NB4 (cell line): Measurements from ENCODE around the gene B3GALT4.

Experiments
- MYC ChIP-seq: IDR thresholded peaks from 2 replicates; pipeline ENCODE4 v1.6.1; 2011; ENCODE audit warnings: low read depth, low read length
- POLR2A ChIP-seq: IDR thresholded peaks from 2 replicates; pipeline ENCODE4 v1.6.1; 2011; ENCODE audit warnings: mild to moderate bottlenecking; ENCODE audit not compliant: insufficient read length; ENCODE audit errors: extremely low read depth
- TF ChIP-seq, protein P1 (sequence below): IDR thresholded peaks from one replicate; pipeline ENCODE4 v1.5.1; 2012; ENCODE audit warnings: low read depth, low read length
- TF ChIP-seq, protein P2 (sequence below): IDR thresholded peaks from 2 replicates; pipeline ENCODE4 v1.6.1; 2011; ENCODE audit warnings: low read depth, low read length

GRCh38 chr6:33249732-33250630 is 26.9 kb upstream of the B3GALT4 start:
- TF ChIP-seq POLR2A (no peak), MYC (no peak)
- TF ChIP-seq, protein P1, sequence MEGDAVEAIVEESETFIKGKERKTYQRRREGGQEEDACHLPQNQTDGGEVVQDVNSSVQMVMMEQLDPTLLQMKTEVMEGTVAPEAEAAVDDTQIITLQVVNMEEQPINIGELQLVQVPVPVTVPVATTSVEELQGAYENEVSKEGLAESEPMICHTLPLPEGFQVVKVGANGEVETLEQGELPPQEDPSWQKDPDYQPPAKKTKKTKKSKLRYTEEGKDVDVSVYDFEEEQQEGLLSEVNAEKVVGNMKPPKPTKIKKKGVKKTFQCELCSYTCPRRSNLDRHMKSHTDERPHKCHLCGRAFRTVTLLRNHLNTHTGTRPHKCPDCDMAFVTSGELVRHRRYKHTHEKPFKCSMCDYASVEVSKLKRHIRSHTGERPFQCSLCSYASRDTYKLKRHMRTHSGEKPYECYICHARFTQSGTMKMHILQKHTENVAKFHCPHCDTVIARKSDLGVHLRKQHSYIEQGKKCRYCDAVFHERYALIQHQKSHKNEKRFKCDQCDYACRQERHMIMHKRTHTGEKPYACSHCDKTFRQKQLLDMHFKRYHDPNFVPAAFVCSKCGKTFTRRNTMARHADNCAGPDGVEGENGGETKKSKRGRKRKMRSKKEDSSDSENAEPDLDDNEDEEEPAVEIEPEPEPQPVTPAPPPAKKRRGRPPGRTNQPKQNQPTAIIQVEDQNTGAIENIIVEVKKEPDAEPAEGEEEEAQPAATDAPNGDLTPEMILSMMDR, result no peak
- TF ChIP-seq, protein P2, sequence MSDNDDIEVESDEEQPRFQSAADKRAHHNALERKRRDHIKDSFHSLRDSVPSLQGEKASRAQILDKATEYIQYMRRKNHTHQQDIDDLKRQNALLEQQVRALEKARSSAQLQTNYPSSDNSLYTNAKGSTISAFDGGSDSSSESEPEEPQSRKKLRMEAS, result no peak
